ENCODE data around the gene AGRN. TPM values are rescaled to one million over a fixed set of nuclear protein-coding genes. Genes with fewer than 3 reads are reported as not detected.
"Not testable (repeated sequence)": the region's sequence is repeated elsewhere in the genome, so short reads cannot be mapped to it uniquely, and the experiment has no call there.

AGRN gene
- total RNA-seq, 4 donors from 2014 or later, result 8.2 to 86.9 (median 26.2) TPM

DNA sequence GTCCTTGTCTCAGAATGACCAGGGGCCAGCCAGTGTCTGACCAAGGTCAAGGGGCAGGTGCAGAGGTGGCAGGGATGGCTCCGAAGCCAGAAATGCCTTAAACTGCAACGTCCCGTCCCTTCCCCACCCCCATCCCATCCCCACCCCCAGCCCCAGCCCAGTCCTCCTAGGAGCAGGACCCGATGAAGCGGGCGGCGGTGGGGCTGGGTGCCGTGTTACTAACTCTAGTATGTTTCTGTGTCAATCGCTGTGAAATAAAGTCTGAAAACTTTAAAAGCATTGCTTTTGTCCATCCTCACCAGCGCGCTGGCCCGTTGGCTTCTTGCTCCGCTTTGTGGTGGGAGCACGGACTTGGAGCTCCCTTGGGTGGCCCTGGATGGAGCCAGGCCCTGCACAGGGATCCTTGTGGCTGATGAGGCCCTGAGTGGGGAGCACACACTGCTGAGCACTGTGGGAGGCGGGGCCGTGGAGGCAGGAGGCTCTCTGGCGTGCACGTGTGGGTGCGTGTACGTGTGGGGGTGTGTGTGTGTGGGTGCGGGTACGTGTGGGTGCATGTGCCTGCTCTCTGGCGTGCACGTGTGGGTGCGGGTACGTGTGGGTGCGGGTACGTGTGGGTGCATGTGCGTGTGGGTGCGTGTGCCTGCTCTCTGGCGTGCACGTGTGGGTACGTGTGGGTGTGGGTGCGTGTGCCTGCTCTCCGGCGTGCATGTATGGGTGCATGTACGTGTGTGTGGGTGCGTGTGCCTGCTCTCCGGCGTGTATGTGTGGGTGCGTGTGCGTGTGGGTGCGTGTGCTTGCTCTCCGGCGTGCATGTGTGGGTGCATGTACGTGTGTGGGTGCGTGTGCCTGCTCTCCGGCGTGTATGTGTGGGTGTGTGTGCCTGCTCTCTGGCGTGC lies 36.2 kb downstream of the AGRN start:
- no peak for DNase-seq
- Histone ChIP-seq H3K4me3 (no peak overlapping the region), H3K9me3 (no peaks in the 10 kb centered on the region), H3K27ac (no peak overlapping the region), H3K27me3 (peaks cover 9% of the 10 kb centered on the region in 2 donors), H3K36me3 (no peaks in the 10 kb centered on the region), H3K4me1 (no peaks in the 10 kb centered on the region)
- no peak for TF ChIP-seq POLR2A (IDR thresholded peaks at IDR 0.05)
- TF ChIP-seq, protein P1, sequence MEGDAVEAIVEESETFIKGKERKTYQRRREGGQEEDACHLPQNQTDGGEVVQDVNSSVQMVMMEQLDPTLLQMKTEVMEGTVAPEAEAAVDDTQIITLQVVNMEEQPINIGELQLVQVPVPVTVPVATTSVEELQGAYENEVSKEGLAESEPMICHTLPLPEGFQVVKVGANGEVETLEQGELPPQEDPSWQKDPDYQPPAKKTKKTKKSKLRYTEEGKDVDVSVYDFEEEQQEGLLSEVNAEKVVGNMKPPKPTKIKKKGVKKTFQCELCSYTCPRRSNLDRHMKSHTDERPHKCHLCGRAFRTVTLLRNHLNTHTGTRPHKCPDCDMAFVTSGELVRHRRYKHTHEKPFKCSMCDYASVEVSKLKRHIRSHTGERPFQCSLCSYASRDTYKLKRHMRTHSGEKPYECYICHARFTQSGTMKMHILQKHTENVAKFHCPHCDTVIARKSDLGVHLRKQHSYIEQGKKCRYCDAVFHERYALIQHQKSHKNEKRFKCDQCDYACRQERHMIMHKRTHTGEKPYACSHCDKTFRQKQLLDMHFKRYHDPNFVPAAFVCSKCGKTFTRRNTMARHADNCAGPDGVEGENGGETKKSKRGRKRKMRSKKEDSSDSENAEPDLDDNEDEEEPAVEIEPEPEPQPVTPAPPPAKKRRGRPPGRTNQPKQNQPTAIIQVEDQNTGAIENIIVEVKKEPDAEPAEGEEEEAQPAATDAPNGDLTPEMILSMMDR (IDR thresholded peaks at IDR 0.05), result no peak
- intact Hi-C loops (cut with DNase I; ENCODE audit: low total_unique reads), result no loop called here

DNA sequence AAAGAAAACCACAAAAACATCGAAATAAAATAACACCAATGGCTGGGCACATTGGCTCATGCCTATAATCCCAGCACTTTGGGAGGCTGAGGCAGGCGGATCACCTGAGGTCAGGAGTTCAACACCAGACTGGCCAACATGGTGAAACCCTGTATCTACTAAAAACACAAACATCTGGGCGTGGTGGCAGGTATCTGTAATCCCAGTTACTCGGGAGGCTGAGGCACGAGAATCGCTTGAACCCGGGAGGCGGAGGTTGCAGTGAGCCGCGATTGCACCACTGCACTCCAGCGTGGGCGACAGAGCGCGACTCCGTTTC lies 37.8 kb downstream of the AGRN start:
- H3K9me3 ChIP-seq; H3K27ac ChIP-seq; DNase-seq; intact Hi-C loops (cut with DNase I; ENCODE audit: low total_unique reads); H3K36me3 ChIP-seq; H3K4me1 ChIP-seq; H3K4me3 ChIP-seq: not testable (repeated sequence)
- peaks cover 9 to 13% of the 10 kb centered on the region in 2 donors for H3K27me3 ChIP-seq

DNA sequence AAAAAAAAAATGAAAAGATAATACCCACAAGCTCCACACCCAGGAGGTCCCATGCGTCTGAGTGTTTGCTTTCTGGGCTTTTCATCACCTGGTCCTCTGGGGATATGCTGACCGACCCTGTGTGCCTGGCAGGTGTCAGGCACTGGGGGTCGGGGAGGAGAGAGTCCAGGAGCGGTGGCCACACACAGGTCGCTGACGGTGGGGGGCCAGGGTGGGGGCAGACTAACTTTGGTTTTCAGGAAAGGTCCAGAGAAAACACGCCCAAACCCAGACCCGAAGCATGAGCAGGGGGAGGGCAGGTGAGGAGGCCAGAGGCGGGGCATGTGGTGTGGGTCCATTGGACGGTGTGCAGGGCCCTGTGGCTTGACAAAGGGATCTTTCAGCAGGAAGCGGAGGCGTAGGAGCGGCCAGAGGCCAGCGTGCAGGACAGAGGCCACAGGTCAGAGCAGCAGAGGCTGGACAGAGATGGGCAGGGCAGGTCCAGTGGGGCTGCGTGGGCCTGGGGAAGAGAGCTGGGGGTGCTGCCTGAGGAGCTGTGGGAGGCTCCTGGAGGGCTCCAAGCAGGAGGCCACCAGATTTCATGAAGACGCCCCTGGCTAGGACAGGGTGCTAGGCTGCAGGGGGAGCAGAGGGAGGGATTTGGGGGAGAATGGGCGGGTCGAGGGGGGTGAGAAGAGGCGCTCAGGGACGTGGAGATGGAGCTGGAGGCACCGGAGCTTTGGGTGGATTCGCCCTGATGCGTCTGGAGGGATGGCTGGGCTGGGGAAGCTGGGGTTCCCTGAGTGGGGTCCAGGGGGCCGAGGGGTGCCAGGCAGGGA lies 38.4 kb downstream of the AGRN start:
- no peaks in the 10 kb centered on the region for H3K9me3 ChIP-seq
- TF ChIP-seq, protein P1 (IDR thresholded peaks at IDR 0.05), result no peak
- no peak for TF ChIP-seq POLR2A (IDR thresholded peaks at IDR 0.05)
- H3K27ac ChIP-seq, result no peak overlapping the region
- H3K36me3 ChIP-seq, result no peaks in the 10 kb centered on the region
- intact Hi-C loops (cut with DNase I; ENCODE audit: low total_unique reads), result no loop called here
- H3K4me1 ChIP-seq, result no peaks in the 10 kb centered on the region
- no peak for DNase-seq
- H3K4me3 ChIP-seq, result no peak overlapping the region
- peaks cover 9 to 13% of the 10 kb centered on the region in 2 donors for H3K27me3 ChIP-seq

DNA sequence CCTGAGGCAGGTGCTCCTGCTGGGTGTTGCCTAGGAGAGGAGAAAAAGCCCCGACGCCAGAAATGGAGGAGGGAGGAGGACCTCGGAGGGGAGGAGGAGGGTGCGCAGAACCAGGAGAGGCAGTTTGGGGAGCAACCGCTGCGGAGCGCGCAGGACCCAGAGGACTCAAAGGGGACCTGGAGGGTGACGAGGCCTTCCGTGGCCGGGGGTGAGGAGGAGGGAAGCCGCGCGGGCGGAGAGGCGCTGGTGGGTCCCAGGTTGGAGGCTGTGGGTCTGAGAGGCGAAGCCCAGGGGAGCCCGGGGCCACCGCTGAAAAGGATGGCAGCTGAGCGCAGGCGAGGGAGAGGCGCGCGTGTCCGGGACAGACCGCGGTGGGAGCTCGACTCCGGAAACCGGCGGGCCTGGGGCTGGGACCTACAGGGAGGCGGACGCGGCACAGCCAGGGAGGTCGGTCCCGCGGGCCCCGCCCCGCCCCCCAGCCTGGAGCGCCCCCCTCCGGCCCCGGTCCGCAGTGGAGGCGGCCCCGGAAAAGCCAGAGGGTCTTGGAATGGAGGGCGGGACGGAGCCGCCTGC lies 39.1 kb downstream of the AGRN start:
- Histone ChIP-seq H3K27me3 (peaks cover 9 to 13% of the 10 kb centered on the region in 2 donors), H3K36me3 (no peaks in the 10 kb centered on the region), H3K4me1 (no peaks in the 10 kb centered on the region), H3K27ac (no peak overlapping the region), H3K4me3 (peak overlapping the region; percentile 2 to 38), H3K9me3 (no peaks in the 10 kb centered on the region)
- DNase-seq, result no peak
- intact Hi-C loops (cut with DNase I; ENCODE audit: low total_unique reads), result no loop called here
- TF ChIP-seq, protein P1 (IDR thresholded peaks at IDR 0.05), result no peak

DNA sequence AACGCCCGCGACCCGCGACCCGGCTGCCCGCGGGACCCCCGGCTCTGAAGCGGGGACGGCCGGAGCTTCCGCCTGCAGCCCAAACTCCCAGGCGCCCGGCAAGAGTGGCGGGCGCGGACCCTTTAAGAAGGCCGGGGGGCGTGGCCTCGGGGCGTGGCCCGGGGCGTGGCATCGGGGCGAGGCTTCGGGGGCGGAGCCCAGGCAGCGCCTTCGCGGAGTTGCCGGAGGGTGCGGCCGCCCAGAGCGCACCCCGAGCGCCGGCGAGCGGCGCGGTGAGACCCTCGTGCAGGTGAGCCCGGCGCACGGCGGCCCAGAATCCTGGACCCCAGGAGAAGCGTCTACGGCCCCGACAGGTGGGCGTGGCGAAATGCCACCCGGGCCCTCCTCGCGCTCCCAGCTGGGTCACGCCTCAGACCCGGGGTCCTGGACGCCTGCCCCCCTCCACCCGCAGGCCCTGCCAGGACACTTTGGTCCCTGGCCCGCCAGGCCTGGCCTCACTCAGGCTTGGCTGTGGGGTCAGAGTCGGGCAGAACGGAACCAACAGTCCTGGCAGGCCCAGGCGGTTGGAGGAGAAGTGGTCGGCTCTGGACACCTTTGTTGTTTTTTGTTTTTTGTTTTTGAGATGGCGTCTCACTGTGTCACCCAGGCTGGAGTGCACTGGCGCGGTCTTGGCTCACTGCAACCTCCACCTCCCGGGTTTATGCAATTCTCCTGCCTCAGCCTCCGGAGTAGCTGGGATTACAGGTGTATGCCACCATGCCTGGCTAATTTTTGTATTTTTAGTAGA lies 39.8 kb downstream of the AGRN start:
- Histone ChIP-seq H3K9me3 (no peaks in the 10 kb centered on the region), H3K36me3 (no peaks in the 10 kb centered on the region), H3K27me3 (peaks cover 9 to 13% of the 10 kb centered on the region in 2 donors), H3K4me3 (peak overlapping the region; percentile 2 to 38), H3K27ac (no peak overlapping the region), H3K4me1 (no peaks in the 10 kb centered on the region)
- TF ChIP-seq POLR2A (IDR thresholded peaks at IDR 0.05), result peak in 1 of 2 donors; percentile 23
- TF ChIP-seq, protein P1 (IDR thresholded peaks at IDR 0.05), result no peak
- peak; percentile 85 to 90 for DNase-seq
- intact Hi-C loops (cut with DNase I; ENCODE audit: low total_unique reads), result loop anchor here (10.0 kb wide), 1 partner anchor 75 kb away; the partner anchor contains the start of gene PERM1
